Stimulated activated CD8-positive, alpha-beta memory T cell treated with anti-CD3 and anti-CD28 coated beads, Interleukin-4, amount 100 ng/mL, for 48 hours (primary cell): Measurements from ENCODE around the gene PHF21B.

Source experiments
- DNase-seq: peaks from one replicate; pipeline ENCODE4 v3.0.0-alpha.2; 2020

Gene PHF21B

GRCh38 chr22:44955102-44955501 lies 54.7 kb downstream of the PHF21B start:
- DNase-seq = no peak

DNA sequence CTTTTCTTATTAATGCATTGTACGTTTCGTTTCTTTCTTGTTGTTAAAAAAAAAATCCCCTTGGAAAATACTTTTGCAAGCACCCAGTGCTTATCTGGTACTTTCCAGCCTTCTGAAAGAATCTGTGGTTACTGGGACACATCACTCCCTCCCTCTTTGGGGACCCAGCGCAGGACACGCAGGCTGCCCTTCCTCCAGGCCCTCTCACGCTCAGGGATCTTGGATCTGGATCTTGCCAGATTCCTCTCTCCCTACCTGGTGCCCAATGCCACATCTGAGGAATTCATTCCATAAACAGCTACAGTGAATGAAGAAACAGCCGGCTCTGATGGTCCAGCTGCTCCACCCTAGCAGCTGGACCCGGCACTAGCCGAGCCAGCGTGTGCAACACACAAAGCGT lies 55.7 kb downstream of the PHF21B start:
- DNase-seq = no peak

GRCh38 chr22:44952863-44953746 lies 56.7 kb downstream of the PHF21B start:
- no peak for DNase-seq

GRCh38 chr22:44951510-44951816 lies 58.3 kb downstream of the PHF21B start:
- DNase-seq = no peak

DNA sequence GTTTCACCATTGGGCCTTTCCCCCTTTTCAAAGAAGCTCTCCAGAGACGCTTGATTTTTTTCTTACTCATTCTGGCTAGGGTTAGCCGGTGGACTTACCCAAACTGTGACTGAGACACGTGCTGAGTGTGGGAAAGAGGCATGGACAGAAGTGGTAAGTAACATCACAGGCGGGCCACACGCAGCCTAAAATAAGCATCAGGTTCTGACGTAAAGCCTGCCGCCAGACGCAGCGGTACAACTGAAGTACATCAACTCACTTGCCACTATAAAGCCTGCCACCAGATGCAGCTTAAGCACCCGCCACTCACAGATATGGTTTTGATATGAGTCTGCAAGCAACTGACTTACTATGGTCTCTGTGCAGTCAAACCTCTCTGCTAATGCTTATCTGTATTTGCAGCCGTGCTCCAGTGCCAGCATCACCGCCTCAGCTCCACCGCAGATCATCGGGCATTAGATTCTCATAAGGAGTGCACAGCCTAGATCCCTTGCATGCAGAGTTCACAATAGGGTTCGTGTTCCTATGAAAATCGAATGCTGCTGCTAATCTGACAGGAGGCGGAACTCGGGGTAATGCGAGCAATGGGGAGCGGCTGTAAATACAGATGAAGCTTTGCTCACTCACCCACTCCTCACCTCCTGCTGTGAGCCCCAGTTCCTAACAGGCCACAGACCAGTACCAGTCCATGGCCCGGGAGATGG lies 58.8 kb downstream of the PHF21B start:
- DNase-seq = no peak

GRCh38 chr22:44947846-44948245 lies 62.0 kb downstream of the PHF21B start:
- no peak for DNase-seq

DNA sequence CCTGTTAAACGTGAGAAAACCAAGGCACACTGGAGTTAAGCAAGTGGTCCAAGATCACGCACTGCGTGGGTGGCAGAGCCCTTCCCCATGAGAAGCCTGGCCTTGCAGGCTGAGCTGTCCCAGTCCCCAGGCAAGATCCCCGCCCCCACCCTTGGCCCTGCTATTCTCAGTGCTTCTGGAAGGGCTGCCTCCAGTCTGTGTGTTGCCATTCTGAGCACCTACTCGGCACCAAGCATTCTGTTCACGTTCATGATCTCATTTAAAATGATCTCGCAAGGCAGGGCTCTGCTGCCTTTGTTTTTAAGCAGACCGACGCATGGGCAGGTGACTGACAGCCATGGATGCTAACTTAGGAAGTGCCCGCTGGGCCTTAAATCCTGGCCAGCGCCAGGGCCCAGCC lies 62.8 kb downstream of the PHF21B start:
- DNase-seq = no peak

GRCh38 chr22:44944883-44945601 lies 64.8 kb downstream of the PHF21B start:
- DNase-seq = no peak

DNA sequence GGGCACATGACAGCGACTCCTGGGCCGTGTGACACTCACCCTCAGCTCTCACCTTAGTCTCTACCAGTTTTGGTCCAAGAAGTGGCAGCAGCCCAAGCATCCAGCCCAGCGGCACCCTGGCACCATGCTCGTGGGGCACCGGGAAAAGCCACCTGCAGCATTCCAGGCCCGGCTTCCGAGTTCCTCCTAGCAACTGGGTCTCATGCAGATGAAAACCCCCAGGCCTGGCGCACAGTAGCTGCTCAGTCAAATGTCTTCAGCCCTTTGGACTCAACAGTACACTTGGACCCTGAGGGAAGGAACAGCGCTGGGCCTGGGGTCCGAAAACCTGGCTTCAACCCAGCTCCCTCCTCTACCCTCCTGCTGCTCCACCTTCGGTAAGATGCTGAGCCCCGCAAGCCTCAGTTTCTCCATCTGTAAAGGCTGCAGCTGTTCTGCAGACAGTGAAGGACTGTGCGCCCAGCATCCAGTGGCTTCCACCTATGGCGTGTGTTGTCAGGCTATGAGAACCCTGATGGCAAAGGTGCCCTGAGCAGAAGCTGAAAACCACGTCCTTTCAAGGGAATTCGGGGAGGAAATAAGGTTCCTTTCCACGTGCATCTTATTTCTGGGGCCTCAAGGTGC lies 66.0 kb downstream of the PHF21B start:
- no peak for DNase-seq

- DNase-seq = no peak
Measured at GRCh38 chr22:44942979-44943700, 66.7 kb downstream of the PHF21B start.

DNA sequence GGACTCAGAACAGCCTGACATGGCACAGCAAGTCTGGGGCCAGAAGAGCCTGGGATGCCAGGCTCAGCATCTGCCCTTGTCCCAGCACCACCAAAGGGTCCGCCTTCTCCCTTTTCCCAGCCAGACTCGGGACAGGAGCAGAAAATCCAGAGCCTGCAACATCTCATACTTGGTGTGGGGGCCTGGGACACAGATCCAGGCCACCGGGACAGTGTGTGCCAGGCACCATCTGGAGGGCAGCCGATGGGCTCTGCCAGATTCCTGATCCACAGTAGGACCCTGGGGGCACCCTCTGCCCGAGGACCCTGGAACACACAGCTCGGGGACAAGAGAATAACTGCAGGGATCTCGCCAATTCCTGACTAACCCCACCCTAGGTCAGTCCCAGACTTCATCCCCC lies 67.7 kb downstream of the PHF21B start:
- no peak for DNase-seq

DNA sequence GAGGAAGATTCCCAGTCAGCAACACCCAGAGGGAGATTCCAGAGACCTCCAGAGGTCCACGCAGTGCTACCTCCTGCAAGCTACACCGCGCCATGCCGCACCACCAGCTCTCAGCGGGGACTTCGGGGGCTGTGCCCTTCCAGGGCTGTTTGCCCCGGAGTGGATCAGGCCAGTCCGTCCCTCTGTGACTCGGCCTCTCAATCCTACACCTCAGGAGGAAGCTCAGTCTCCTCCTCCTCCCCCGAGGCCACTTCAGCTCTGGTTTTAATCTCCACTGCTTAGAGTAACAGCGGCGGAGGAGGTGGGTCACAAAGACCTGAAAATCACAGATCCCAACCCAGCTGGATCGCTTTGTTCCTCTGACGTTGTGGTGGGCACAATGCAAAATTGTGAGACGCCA lies 68.6 kb downstream of the PHF21B start:
- DNase-seq = no peak

DNA sequence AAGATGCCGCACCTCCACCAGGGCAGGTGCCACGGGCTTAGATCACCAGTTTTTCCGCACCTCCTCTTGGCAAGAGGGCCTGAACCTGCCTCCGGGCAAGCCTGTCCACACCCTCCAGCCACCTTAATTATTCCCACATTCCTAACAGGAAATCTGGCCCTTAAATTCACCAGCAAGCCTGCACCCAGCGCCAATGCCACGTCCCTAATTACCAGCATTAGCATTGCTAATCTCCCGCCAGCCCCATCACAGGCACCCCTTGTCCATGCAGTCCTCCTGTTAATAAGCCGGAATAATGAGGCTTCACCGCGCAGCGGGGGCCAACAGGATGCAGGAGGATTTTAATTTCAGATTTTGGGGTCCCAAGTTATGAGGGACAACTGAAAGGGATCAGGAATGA lies 69.7 kb downstream of the PHF21B start:
- DNase-seq = no peak

DNA sequence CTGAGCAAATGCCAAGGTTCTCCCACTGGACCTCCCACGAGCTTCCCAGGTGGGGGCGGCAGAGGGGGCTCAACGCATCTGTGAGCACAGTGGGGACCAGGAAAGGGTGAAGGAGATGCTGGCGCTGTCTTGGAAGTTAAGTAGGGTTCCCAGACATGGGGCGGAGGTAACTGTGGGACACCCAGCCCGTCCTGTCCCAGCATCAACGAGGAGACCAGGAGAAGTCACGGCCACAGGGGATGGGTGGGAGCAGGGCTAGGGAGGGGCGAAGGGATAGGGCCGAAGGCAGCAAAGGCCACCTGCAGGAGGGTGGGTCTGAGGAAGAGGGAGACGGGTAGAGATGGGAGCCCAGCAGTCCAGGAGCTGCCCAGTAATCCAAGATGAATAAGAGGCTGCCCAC lies 70.4 kb downstream of the PHF21B start:
- DNase-seq = no peak

GRCh38 chr22:44938886-44939285 lies 70.9 kb downstream of the PHF21B start:
- DNase-seq = no peak

DNA sequence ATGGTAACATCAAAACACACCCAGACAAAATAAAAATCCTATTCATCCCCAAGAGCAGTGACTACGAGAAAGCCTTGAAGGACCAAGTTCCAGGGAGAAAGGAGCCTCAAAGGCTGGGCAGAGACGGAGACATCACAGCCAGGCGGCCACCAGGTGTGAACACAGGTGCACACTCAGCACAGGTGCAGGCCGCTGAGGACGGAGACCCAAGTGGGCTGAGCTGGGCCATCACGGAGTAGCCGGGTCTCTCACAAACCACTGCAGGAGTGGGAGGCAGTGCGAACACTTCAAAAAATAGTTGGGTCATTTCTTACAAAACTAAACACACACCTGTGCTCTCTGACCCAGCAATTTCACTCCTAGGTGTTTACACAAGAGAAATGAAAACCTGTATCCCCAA lies 72.6 kb downstream of the PHF21B start:
- no peak for DNase-seq

DNA sequence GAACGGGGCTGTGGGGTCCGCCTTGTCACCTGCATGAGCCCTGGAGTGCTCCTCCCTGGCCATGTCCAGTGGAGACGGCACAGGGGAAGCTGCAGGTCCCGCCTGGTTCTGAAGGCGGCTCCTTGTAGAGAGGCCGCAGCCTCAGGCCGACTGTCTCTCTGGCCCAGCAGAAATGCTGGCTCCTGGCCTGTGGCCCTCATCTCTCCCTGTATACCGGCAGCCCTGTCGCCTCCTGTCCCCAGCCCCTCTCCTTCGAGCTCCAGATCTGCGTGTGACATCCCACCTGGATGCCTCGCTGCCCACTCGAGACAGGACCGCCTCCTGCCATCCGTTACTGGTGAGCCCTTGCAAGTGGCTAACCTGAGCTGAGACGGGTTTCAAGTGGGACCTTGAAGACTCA lies 73.6 kb downstream of the PHF21B start:
- no peak for DNase-seq

- DNase-seq = no peak
Measured at GRCh38 chr22:44935724-44936123, 74.1 kb downstream of the PHF21B start.

DNA sequence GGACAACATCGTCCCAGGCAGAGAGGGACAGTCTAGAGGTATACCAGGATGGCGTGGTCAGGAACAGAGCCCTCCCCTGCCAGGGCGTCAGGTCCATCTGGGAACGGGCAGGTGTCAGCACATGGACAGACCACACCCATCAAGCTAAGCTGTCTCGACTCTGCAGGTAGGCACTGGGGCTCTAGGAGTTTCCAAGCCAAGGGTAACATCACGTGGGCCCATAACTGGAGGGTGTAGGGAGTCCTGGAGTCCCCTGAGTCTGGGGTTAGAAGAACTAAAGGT lies 75.4 kb downstream of the PHF21B start:
- DNase-seq = no peak

DNA sequence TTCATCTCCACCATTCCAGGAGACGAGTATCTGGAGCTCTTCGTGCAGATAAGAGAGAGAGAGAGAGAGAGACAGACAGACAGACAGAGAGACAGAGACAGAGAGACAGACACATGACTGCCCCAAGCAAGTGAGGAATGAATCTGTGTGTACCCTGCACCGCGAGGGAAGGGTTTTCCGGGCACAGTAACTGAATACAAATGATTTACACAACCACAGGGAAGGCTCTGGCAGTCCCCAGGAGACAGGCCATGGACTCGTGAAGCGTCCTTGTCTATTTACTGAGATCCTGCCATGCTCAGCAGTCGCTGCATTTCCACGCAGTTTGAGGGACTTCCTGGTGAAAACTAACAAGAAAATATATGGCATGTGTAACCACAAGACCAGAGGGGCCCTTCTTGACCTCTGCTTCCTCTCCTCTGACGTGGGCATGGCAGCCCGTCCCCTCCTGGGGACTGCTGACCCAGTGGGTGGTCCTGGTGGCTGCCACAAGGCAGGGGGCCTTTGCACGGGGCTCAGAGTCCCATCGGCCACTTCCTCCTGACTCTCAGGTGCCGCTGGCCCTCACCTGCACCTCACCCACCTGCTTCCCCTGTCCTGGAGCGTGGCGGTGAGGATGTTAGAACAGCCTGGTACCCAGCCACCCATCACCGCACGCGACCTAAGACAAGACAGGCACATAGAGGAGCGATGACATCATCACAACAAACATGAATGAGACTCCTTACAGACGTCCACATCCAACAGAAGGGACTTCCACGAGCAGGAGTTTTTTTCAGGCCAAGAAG lies 75.9 kb downstream of the PHF21B start:
- DNase-seq = no peak

DNA sequence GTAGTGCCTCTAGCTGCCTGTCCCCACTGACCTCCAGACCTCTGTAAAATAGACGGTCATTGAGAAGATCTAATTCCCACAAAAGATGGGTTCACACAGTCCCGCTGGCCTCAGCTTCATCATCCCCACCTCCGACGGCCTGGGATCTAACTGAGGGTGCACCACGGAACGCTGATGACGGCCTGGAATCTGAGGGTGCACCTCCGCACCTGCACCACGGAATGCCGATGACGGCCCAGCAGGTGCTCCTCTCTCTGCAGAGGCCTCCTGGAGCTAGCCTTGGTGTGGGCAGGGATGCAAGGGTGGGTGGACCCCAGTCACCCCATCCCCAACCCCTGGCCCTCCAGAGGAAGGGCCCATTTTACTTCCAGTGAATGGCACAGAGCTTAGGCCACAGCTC lies 77.3 kb downstream of the PHF21B start:
- no peak for DNase-seq

GRCh38 chr22:44931766-44932165 lies 78.0 kb downstream of the PHF21B start:
- DNase-seq = no peak
